IPS-18c (cell line): Measurements from ENCODE around the gene DDAH2.

ENCODE experiments used
- H3K4me3 ChIP-seq: 2 replicates; pipeline ENCODE4 v1.7.0; 2013; ENCODE audit warnings: low read depth, mild to moderate bottlenecking, low read length, moderate library complexity; ENCODE audit not compliant: insufficient read depth
- H3K9me3 ChIP-seq: one replicate; pipeline ENCODE4 v1.6.1; 2013; ENCODE audit warnings: mild to moderate bottlenecking, low read length, moderate library complexity; ENCODE audit not compliant: control insufficient read depth, insufficient read depth

Gene DDAH2

DNA sequence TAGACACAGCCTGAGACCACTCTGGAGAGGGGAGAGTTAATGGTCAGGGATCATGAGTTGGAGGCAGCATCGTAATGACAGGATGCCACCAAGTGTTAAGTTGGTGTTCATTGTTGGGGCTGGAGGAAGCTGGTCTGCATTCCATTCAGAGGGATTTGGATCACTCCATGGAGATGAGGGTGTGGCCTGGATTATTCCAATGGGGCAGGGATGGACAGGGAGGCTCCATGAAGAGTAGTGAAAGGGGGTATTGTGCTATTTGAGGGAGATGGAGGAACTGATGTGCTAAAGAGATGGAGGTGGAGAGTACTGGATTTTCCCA lies 34.5 kb upstream of the DDAH2 start:
- no peak overlapping the region for H3K4me3 ChIP-seq
- H3K9me3 ChIP-seq = no peaks in the 10 kb centered on the region

DNA sequence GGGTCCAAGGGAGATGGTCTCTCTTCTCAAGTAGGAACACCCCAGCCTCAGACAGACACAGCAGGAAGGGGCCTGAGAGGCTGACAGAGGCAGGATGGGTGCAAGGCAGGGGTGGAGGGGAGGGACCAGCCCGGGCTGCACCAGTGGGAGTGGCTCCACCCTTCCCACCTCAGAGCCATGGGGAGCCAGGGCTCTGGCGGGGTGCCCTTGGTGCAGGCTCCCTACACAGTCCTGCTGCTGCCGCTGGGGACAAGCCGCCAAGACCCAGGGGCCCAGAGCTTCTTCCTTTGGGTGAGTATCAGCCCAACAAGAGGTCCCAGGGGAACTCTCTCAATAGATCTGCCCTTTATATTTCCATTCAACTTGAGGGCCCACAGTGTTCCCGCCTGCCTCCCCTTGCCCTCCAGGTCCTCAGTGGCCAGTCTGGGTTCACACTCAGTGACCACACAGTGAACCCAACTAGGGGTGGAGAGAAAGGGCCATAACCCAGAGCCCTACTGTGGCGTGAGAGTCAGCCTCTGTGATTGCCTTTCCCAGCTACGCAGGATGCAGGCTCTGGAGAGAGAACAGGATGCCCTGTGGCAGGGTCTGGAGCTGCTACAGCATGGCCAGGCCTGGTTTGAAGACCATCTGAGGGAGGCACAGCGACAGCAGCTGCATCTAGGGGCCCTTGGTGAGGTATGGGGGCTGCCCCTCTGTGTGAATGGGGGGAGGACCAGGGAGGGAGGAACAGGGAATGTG lies 33.9 kb upstream of the DDAH2 start:
- no peaks in the 10 kb centered on the region for H3K9me3 ChIP-seq

DNA sequence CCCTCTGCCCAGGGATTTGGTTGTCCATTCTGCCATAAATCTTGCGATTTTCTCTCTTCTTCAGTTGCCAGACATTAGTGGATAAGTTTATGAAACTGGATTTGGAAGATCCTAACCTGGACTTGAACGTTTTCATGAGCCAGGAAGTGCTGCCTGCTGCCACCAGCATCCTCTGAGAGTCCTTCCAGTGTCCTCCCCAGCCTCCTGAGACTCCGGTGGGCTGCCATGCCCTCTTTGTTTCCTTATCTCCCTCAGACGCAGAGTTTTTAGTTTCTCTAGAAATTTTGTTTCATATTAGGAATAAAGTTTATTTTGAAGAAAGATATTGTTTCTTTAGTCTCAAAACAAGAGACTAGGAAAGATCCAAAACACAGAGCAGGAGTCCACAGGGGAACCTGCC lies 33.3 kb upstream of the DDAH2 start, which contains the start of gene SAPCD1:
Gene SAPCD1, plus strand, starts transcription at position 301 of the 400 bp plus-strand sequence. CDS start 399 bp downstream, outside the sequence.
- Histone ChIP-seq H3K4me3 (no peak within 1 kb of the TSS), H3K9me3 (no peaks in the 10 kb centered on the region)

More for the DNA sequence above, 33.9 kb upstream of the DDAH2 start:
- no peak overlapping the region for H3K4me3 ChIP-seq

DNA sequence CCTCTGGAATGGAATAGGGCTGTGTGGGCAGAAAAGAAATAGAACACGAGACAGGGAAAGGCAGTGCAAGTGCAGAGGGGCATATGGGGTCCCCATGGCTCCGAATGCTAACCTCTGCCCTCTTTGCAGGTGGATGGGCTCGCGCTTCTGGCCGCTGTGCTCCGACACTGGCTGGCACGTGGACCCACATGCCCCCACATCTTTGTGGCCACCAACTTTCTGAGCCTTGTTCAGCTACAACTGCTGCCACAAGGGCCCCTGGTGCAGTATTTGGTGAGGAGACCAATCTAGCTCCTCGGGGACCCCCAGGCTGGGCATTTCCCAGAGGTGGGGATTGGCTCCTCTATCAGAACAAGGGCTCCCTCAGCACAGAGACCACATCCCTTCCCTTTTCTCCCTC lies 32.2 kb upstream of the DDAH2 start:
- no peak overlapping the region for H3K4me3 ChIP-seq

DNA sequence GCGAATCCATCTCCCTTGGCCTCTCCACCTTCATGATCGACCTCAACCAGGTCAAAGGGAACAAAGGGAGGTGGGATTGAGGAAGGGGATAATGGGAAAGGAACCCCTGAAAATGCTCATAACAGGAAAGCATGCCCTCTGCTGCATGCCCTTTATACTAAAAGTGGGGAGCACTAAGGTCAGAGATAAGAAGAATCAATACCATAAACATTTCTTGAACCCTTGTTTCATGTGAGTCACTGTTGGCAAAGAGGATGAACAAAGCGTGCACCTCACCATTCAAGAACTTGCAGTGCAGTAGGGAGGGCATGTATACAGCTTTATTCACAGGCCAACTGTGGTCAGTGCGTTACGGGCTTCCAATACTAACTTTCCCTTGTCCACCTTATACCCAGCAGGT lies 31.7 kb upstream of the DDAH2 start:
- no peaks in the 10 kb centered on the region for H3K9me3 ChIP-seq
- H3K4me3 ChIP-seq = no peak overlapping the region

More for the DNA sequence above, 32.2 kb upstream of the DDAH2 start:
- H3K9me3 ChIP-seq = no peaks in the 10 kb centered on the region

DNA sequence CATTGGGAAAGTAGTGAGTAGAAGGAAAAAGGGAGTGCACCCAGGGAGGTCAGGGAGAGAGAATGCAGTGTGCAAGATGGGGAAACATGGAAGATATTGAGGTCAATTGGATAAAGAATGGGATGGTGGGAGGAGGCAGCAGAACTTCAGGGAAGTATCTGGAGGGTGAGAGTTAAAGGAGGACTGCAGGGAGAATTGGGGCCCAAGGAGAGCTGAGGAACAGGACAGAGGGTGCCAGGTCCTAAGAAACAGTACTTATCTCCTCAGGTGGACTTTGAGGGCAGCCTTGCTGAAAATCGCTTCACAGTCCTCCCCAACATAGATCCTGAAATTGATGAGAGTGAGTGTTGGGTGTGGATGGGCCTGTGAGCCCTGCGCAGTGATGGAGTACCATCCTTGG lies 29.2 kb upstream of the DDAH2 start:
- H3K9me3 ChIP-seq = no peaks in the 10 kb centered on the region
- H3K4me3 ChIP-seq = no peak overlapping the region

DNA sequence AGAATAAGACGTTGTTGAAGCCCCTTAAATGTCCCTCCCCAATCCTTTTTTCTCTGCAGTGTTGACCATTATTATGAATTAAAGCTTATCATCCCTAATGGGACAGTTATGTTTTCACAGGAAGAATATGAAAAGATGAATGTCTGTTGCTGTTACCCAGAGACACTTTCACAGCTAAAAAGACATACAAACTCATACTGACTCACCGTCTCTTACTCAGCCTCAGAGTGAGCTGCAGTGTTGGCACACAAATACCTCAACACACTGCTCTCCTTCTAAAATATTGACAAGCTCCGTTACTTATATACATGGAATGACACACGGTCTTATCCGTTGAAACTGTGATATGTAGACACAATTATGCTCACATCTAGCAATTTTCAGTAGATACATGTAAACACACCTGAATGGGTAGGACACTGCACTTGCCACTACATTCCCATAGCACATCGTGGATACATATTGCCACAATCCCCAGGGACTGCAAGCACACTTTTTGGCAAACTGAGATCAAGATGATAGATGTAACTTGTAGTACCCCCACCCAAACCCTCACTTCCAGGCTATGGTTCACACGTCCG lies 23.7 kb upstream of the DDAH2 start:
- Histone ChIP-seq H3K9me3 (no peaks in the 10 kb centered on the region), H3K4me3 (no peak overlapping the region)

DNA sequence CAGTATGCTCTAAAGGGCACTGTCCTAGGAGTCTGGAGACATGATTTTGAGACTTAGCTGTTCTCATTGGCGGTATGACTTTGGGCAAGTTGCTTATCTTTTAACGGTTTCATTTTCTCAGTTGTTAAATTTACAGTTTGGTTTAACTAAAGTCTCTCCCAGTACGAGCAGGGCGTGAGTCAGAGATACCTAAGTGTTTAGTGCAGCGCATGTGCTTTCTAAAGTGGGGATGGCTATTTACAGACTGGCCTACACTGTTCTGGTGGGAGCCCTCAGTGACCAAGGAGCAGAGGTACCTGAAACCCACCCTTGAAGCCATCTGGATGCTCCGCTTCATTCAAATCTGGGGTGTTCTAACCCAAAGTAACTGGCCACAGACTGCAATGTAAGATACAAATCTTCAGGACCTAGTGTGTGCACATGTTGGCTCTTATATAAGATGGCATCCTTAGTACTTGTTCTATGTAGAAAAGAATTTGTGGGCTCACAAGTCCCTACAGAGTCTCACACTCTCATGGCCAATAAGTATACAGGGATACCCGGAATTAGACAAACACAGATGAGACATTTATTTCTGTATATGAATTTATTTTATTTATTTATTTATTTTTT lies 21.4 kb upstream of the DDAH2 start:
- H3K4me3 ChIP-seq = no peak overlapping the region
- no peaks in the 10 kb centered on the region for H3K9me3 ChIP-seq

DNA sequence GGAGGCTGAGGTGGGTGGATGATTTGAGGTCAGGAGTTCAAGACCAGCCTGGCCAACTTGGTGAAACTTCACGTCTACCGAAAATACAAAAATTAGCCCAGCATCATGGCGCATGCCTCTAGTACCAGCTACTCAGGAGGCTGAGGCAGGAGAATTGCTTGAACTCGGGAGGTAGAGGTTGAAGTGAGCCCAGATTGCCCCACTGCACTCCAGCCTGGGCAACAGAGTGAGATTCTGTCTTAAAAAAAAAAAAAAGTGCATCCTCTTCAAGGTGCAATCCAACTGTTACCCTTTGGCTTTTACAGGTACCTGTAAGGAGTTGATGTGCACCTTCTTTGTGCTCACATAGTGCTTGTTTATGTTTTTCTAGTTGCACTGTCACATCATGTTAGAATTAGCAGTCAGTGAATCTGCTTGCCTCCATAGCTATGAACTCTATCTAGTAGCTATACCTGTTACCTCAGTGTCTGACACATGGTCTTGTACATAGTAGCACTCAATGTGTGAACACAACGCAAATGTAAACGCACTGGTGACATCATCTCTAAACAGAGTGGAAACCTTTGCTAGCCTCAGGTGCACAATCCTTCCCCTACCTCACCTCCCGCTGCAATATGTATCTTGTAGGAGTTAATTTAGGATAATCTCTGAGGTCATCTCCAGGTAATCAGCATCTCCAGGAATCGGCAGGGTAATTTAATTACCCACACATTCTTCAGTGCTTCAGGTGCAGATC lies 20.4 kb upstream of the DDAH2 start:
- Histone ChIP-seq H3K9me3 (no peaks in the 10 kb centered on the region), H3K4me3 (no peak overlapping the region)

DNA sequence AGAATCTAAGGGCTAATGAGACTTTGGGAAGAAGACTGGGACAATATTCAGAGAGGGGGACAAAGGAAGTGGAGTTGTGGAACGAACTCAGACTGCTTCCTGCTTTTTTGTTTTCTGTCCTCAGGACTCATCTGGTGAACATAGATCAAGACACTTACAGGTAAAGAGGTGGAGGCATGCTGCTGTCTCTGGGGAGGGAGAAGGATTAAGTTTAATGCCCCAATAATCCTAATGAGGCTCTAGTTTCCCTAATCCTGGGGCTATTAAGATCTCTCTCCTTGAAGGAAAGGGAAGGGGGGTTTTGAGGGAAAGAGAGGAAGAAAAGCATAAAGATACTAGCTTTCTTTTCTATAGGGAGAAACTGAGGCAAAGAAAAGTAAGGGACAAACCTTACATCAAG lies 15.3 kb upstream of the DDAH2 start:
- Histone ChIP-seq H3K4me3 (no peak overlapping the region), H3K9me3 (no peaks in the 10 kb centered on the region)

DNA sequence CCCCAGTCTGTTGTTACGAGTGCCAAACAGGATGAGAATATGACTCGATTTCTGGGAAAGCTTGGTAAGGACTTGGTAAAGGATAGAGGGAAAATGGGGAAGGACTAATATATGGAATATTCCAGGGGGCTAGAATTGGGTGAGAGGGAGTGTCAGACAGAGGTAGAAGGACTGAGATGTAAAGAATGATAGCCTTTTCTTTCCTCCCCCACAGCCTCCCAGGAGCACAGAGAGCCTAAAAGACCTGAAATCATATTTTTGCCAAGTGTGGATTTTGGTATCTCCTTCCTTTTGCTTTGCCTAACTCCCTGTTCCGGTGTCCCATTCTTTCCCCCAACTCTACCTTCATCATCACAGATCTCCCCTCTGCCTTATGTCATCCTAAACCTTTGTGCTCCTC lies 13.8 kb upstream of the DDAH2 start:
- no peaks in the 10 kb centered on the region for H3K9me3 ChIP-seq
- no peak overlapping the region for H3K4me3 ChIP-seq

DNA sequence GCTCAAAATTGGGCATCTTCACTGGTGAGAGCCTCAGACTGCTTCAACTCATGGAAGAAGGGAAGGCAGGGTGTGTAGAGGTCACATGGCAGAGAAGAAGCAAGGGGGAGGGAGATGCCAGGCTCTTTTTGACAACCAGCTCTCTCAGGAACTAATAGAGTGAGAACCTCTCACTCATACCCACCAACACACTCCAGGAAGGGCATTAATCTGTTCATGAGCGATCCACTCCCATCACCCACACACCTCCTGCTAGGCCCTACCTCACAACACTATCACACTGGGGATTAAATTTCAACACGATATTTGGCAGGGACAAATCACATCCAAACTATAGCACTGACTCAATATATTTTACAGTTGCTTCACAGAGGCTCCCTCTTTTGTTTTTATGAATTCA lies 12.7 kb upstream of the DDAH2 start:
- Histone ChIP-seq H3K9me3 (no peaks in the 10 kb centered on the region), H3K4me3 (no peak overlapping the region)

DNA sequence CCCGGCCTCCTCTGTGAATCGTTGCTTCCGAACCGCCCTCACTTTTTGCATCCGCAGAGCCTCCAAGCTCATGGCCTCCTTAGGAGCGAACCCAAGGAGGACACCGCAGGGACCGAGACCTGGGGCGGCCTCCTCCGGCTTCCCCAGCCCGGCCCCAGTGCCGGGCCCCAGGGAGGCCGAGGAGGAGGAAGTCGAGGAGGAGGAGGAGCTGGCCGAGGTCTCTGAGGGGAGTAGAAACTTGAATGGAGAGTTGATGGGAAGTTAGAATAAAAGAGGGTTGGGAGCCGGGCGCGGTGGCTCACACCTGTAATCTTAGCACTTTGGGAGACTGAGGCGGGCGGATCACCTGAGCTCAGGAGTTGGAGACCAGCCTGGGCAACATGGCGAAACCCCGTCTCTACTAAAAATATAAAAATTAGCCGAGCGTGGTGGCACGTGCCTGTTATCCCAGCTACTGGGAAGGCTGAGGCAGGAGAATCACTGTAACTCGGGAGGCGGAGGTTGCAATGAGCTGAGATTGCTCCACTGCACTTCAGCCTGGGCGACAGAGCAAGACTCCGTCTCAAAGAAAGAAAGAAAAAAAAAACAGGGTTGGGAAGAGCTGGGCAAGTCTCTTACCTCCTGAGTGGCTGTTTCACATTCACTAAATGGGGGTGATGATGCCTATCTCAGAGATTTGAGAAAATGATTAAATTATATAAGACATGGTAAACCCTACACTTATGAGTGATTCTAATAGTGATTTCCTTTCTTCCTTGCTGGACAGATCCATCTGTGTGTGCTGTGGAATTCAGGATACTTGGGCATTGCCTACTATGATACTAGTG lies 11.5 kb upstream of the DDAH2 start:
- H3K9me3 ChIP-seq = no peaks in the 10 kb centered on the region
- H3K4me3 ChIP-seq = peak overlapping the region; percentile 46

DNA sequence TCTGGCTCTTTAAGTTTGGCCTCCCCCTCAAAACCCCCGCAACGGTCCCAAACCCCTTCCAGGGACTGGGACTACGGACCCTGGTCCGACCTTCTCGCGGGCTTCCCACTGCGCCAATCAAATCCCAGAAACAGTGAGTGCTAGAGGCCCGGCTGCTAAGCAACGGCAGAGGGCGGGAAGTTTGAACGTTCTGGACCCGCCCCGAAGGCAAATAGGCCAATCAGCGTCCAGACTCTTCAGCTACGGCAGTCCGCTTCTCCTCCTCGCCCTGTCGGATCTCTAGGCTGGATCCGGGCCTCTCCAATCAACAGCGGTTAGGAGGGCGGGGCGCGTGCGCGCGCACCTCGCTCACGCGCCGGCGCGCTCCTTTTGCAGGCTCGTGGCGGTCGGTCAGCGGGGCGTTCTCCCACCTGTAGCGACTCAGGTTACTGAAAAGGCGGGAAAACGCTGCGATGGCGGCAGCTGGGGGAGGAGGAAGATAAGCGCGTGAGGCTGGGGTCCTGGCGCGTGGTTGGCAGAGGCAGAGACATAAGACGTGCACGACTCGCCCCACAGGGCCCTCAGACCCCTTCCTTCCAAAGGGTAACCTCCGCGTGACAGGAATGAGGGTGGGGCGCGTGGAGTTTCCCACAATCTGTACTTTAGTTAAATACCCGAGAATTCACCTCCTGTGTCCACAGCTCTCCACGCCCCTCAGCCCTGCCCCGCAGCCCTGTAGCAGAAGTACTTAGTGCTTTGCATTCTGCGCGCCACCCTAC lies 10.7 kb upstream of the DDAH2 start, which contains the start of gene MSH5:
Gene MSH5, plus strand, starts transcription at position 367 of the 758 bp plus-strand sequence. CDS start 462 bp downstream, outside the sequence.
- H3K4me3 ChIP-seq = peak within 1 kb of the TSS; percentile 49
- no peaks in the 10 kb centered on the region for H3K9me3 ChIP-seq

DNA sequence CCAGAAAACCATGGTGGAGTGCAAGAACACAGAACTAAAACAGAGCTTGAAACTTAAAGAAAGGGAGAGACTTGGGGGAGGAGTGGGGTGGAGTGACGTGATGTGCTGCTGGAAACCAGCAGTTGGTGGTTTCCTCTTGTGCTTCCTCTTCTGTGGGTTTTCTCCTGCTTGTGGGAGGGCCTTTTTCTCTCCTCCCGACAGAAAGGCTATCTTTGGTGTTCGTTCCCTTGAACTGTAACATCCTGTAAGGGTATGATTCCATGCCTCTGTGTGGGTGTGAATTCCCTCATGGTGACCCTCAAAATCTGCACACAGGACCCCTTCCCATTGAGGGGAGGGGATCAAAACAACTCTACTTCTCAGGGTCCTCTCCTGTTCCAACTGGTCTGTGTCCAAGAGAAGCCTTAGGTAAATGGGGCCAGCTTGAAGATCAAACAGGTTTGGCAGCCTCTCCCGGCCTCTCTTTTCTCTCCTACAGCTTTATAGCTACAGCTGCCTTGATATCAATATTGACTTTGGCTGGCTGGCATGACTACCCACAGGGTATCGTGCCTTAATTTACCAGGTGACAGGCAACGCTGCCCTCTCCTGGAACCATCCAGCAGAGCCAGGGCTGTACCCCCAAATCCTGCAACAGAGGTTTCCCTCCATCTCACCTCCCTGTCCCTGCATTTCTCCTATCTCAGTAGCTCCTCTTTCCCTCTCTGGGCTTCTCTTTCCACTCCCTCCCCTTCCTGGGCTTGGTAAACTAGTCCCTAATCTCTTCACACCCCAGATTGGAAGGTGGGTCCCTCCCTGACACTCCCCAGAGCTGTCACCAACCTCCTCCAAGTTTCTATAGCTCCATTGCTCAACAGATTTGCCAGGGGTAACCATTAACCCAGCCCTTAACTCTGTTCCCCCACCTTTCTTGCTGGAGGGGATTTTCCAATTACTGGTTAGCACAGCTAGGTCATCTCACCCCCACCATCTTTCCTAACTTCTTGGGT lies 9.2 kb upstream of the DDAH2 start:
- Histone ChIP-seq H3K9me3 (no peaks in the 10 kb centered on the region), H3K4me3 (no peak overlapping the region)
